IMR-90 (cell line): ENCODE measurements around the gene RBM44. TPM values are rescaled to one million over a fixed set of nuclear protein-coding genes. Genes with fewer than 3 reads are reported as not detected.

Source experiments
- ATAC-seq: fragments of 200-7000 bp; cut with Tn5 transposase; 2 replicates; pipeline ENCODE4 v1.9.1; 2020; ENCODE audit warnings: low read depth, mild to moderate bottlenecking, moderate library complexity
- BruUV-seq: library from RNA; stranded (reverse); fragments of 400-500 nt; replicated peaks from 2 replicates; lab custom pipeline; 2021; lab: Mats Ljungman, UMichigan
- CTCF ChIA-PET: fragments of 300-600 bp; formaldehyde crosslinking; extraction: SDS; loops from one replicate; lab custom pipeline; 2021; ENCODE audit warnings: antibody characterized with exemption; lab: Yijun Ruan, JAX
- POLR2A ChIA-PET: fragments of 300-600 bp; sonication (Branson Sonifier 250); formaldehyde crosslinking; loops from one replicate; lab custom pipeline; 2022; ENCODE audit warnings: antibody characterized with exemption; ENCODE audit not compliant: unreplicated experiment; lab: Charles Lee
- DNase-seq: peaks from one replicate; pipeline ENCODE4 v3.0.0; 2013
- H2AFZ ChIP-seq: replicated peaks from 2 replicates; pipeline ENCODE3; 2013; ENCODE audit warnings: low read length, mild to moderate bottlenecking; ENCODE audit not compliant: poor library complexity
- H2AK5ac ChIP-seq: 2 replicates; pipeline ENCODE4 v1.6.1; 2013; ENCODE audit warnings: low read depth, low read length, inconsistent platforms
- H2AK9ac ChIP-seq: replicated peaks from 2 replicates; pipeline ENCODE3; 2013; ENCODE audit warnings: mild to moderate bottlenecking, low read depth, low read length, moderate library complexity; ENCODE audit not compliant: poor library complexity
- H2BK120ac ChIP-seq: 2 replicates; pipeline ENCODE4 v1.6.1; 2013; ENCODE audit warnings: low read depth, low read length, inconsistent platforms
- H2BK15ac ChIP-seq: 3 replicates; pipeline ENCODE4 v1.6.1; 2013; ENCODE audit warnings: low read depth, low read length, inconsistent platforms
- H2BK20ac ChIP-seq: 2 replicates; pipeline ENCODE4 v1.6.1; 2013; ENCODE audit warnings: low read depth, mild to moderate bottlenecking, inconsistent platforms, low read length, moderate library complexity
- H2BK5ac ChIP-seq: 2 replicates; pipeline ENCODE4 v1.6.1; 2013; ENCODE audit warnings: mild to moderate bottlenecking, low read depth, low read length, inconsistent platforms; ENCODE audit not compliant: poor library complexity, severe bottlenecking
- H3K14ac ChIP-seq: replicated peaks from 2 replicates; pipeline ENCODE4 v1.6.1; 2013; ENCODE audit warnings: low read depth, low read length, inconsistent platforms
- H3K18ac ChIP-seq: 2 replicates; pipeline ENCODE4 v1.6.1; 2013; ENCODE audit warnings: low read depth, low read length, control low read depth
- H3K23ac ChIP-seq: 2 replicates; pipeline ENCODE4 v1.6.1; 2013; ENCODE audit warnings: low read depth, low read length, inconsistent platforms
- H3K27ac ChIP-seq: 2 replicates; pipeline ENCODE4 v1.5.1; 2013; ENCODE audit warnings: mild to moderate bottlenecking, control low read depth, low read length; ENCODE audit not compliant: insufficient read depth
- H3K27me3 ChIP-seq: 2 replicates; pipeline ENCODE4 v1.6.1; 2013; ENCODE audit warnings: low read length; ENCODE audit not compliant: control insufficient read depth, insufficient read depth
- H3K36me3 ChIP-seq: 2 replicates; pipeline ENCODE4 v1.6.1; 2013; ENCODE audit warnings: low read length, mixed read lengths; ENCODE audit not compliant: control insufficient read depth, insufficient read depth
- H3K4ac ChIP-seq: 2 replicates; pipeline ENCODE4 v1.6.1; 2013; ENCODE audit warnings: low read depth, low read length, inconsistent platforms
- H3K4me1 ChIP-seq: 2 replicates; pipeline ENCODE4 v1.6.1; 2013; ENCODE audit warnings: low read length, mixed read lengths; ENCODE audit not compliant: control insufficient read depth, insufficient read depth
- H3K4me2 ChIP-seq: 2 replicates; pipeline ENCODE4 v1.6.1; 2013; ENCODE audit warnings: low read depth, mild to moderate bottlenecking, control low read depth, low read length, moderate library complexity
- H3K4me3 ChIP-seq: 2 replicates; pipeline ENCODE4 v1.5.1; 2013; ENCODE audit warnings: low read depth, mild to moderate bottlenecking, control low read depth, low read length, moderate library complexity; ENCODE audit not compliant: insufficient read depth
- H3K56ac ChIP-seq: 2 replicates; pipeline ENCODE4 v1.6.1; 2013; ENCODE audit warnings: low read length, inconsistent platforms; ENCODE audit not compliant: insufficient read depth; ENCODE audit errors: extremely low read depth
- H3K79me1 ChIP-seq, 2 experiments: 2 replicates each; pipeline ENCODE4 v1.6.1; 2013; ENCODE audit warnings: low read length in 2 of 2, inconsistent platforms in 1 of 2, low read depth in 1 of 2
- H3K9ac ChIP-seq: 2 replicates; pipeline ENCODE4 v1.6.1; 2013; ENCODE audit warnings: low read depth, low read length, control low read depth
- H3K9me1 ChIP-seq: 2 replicates; pipeline ENCODE4 v1.6.1; 2013; ENCODE audit warnings: low read length, inconsistent platforms; ENCODE audit not compliant: insufficient read depth
- H3K9me3 ChIP-seq: 2 replicates; pipeline ENCODE4 v1.6.1; 2013; ENCODE audit warnings: low read length; ENCODE audit not compliant: control insufficient read depth, insufficient read depth
- H4K20me1 ChIP-seq: 2 replicates; pipeline ENCODE4 v1.6.1; 2013; ENCODE audit warnings: low read length, inconsistent platforms; ENCODE audit not compliant: insufficient read depth
- H4K5ac ChIP-seq: 2 replicates; pipeline ENCODE4 v1.6.1; 2013; ENCODE audit warnings: mild to moderate bottlenecking, low read depth, low read length, control low read depth
- H4K8ac ChIP-seq, 2 experiments: 2 replicates each; pipeline ENCODE4 v1.6.1; 2013; ENCODE audit warnings: low read depth in 2 of 2, low read length in 2 of 2, control low read depth in 1 of 2, inconsistent platforms in 1 of 2
- H4K91ac ChIP-seq: 2 replicates; pipeline ENCODE4 v1.6.1; 2013; ENCODE audit warnings: low read depth, low read length, inconsistent platforms; ENCODE audit not compliant: insufficient read depth
- BHLHE40 ChIP-seq: fragments of 150-350 bp; IDR thresholded peaks from 2 replicates; pipeline ENCODE4 v1.6.1; 2016; ENCODE audit warnings: mild to moderate bottlenecking, low read depth, low read length
- CEBPB ChIP-seq: IDR thresholded peaks from 2 replicates; pipeline ENCODE4 v1.6.1; 2012; ENCODE audit warnings: low read depth, low read length, improper control_type of control experiment
- CHD1 ChIP-seq: IDR thresholded peaks from 2 replicates; pipeline ENCODE4 v1.6.1; 2012; ENCODE audit warnings: low read depth, low read length, improper control_type of control experiment
- FOS ChIP-seq: fragments of 150-350 bp; IDR thresholded peaks from 2 replicates; pipeline ENCODE4 v1.6.1; 2016; ENCODE audit warnings: low read depth, low read length
- MAFK ChIP-seq: IDR thresholded peaks from 2 replicates; pipeline ENCODE4 v1.6.1; 2012; ENCODE audit warnings: low read depth, low read length, improper control_type of control experiment
- MAZ ChIP-seq: IDR thresholded peaks from 2 replicates; pipeline ENCODE4 v1.6.1; 2012; ENCODE audit warnings: low read depth, mild to moderate bottlenecking, low read length, improper control_type of control experiment, moderate library complexity, borderline replicate concordance
- NFE2L2 ChIP-seq: fragments of 150-350 bp; IDR thresholded peaks from 2 replicates; pipeline ENCODE4 v1.6.1; 2016; ENCODE audit warnings: low read depth, mild to moderate bottlenecking, low read length
- POLR2A ChIP-seq: IDR thresholded peaks from 2 replicates; pipeline ENCODE4 v1.6.1; 2012; ENCODE audit warnings: mild to moderate bottlenecking, low read depth, low read length
- RAD21 ChIP-seq: IDR thresholded peaks from 2 replicates; pipeline ENCODE4 v1.6.1; 2012; ENCODE audit warnings: low read length, improper control_type of control experiment
- RCOR1 ChIP-seq: IDR thresholded peaks from 2 replicates; pipeline ENCODE4 v1.6.1; 2012; ENCODE audit warnings: mild to moderate bottlenecking, low read length, improper control_type of control experiment; ENCODE audit not compliant: insufficient replicate concordance
- RFX5 ChIP-seq: IDR thresholded peaks from 2 replicates; pipeline ENCODE4 v1.8.0; 2012; ENCODE audit warnings: low read depth, mild to moderate bottlenecking, low read length, moderate library complexity
- WGBS, 2 experiments: methylation state at CpG; one replicate each; pipeline versions ENCODE4 v1.1.5 to v1.1.7; 2013; ENCODE audit warnings: missing lambda C conversion rate in 2 of 2; ENCODE audit not compliant: insufficient read length in 1 of 2; ENCODE audit errors: extremely low coverage in 2 of 2; 5-methylcytosine and 5-hydroxymethylcytosine counted together
- dilution Hi-C: fragments of 300-500 bp; cut with HindIII; formaldehyde crosslinking; loops from one replicate; pipeline ENCODE4 v1.14.3; 2018; ENCODE audit warnings: low sequenced_read_pairs; ENCODE audit not compliant: unreplicated experiment
- in situ Hi-C: fragments of 300-500 bp; cut with MboI; formaldehyde crosslinking; loops from 3 replicates; pipeline ENCODE4 v1.14.3; 2019; ENCODE audit warnings: low sequenced_read_pairs, inconsistent platforms, mixed read lengths
- intact Hi-C: fragments of 100-400 bp; cut with micrococcal nuclease; formaldehyde crosslinking; loops from 2 replicates; pipeline ENCODE4 v1.10.0; 2022
- polyA plus RNA-seq, 3 experiments: library from polyadenylated mRNA; depleted of rRNA; stranded (reverse); fragments of >200 nt; gene quantifications; 2 replicates each; pipeline ENCODE4 v1.2.3, GENCODE V29; 2012; ENCODE audit warnings: low replicate concordance in 1 of 3
- total RNA-seq: library from RNA; depleted of rRNA; stranded (reverse); fragments of >200 nt; gene quantifications from 2 replicates; pipeline ENCODE4 v1.2.3, GENCODE V29; 2012
- TF ChIP-seq, protein P1 (sequence below): conservative IDR thresholded peaks from 2 replicates; pipeline ENCODE4 v1.5.1; 2012; ENCODE audit warnings: mild to moderate bottlenecking, low read depth, low read length, improper control_type of control experiment

Gene RBM44
- total and polyA plus RNA-seq, 2 of the 4 experiments (the other 2 are of a cell fraction): 0.14 to 0.18 TPM

DNA sequence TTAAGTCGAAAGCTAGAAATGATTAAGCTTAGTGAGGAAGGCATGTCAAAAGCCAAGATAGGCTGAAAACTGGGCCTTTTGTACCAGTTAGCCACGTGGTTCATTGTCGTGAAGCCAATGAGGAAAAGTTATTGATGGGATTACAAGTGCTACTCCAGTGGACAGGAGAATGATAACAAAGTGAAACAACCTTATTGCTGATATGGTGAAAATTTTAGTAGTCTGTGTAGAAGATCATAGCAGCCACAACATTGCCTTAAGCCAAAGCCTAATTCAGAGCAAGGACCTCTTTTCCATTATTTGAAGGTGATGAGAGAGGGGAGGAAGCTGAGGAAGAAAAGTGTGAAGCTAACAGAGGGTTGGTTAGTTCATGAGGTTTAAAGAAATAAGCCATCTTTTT lies 36.8 kb downstream of the RBM44 start:
- no peak overlapping the region for H2AK5ac ChIP-seq
- H2BK5ac ChIP-seq: no peak overlapping the region
- H4K91ac ChIP-seq: no peak overlapping the region
- no peaks in the 10 kb centered on the region for H3K9me3 ChIP-seq
- H3K56ac ChIP-seq: no peak overlapping the region
- no peak overlapping the region for H3K27ac ChIP-seq
- no peak overlapping the region for H2AFZ ChIP-seq
- H3K4me2 ChIP-seq: no peak overlapping the region
- peaks cover 3% of the 10 kb centered on the region for H3K27me3 ChIP-seq
- ChIA-PET CTCF (no interaction called here), POLR2A (no interaction called here)
- WGBS, 2 experiments: 89% methylated on average over 3 of the region's 3 CpGs; no CpG with 5 or more reads in 1 of the 2 experiments
- no peak overlapping the region for H2BK20ac ChIP-seq
- no peaks in the 10 kb centered on the region for H3K36me3 ChIP-seq
- H4K20me1 ChIP-seq: no peaks in the 10 kb centered on the region
- DNase-seq (no peak), ATAC-seq (no peak)
- in situ Hi-C loops: no loop called here
- intact Hi-C loops: no loop called here
- H3K79me1 ChIP-seq: no peaks in the 10 kb centered on the region
- no peak overlapping the region for H2BK15ac ChIP-seq
- H3K14ac ChIP-seq: no peak overlapping the region
- no peak overlapping the region for H4K8ac ChIP-seq
- H4K5ac ChIP-seq: no peak overlapping the region
- no peak overlapping the region for H3K9ac ChIP-seq
- BruUV-seq: no TSS peak
- no peak overlapping the region for H2BK120ac ChIP-seq
- no peak for TF ChIP-seq CHD1
- TF ChIP-seq CEBPB: no peak
- no peak for TF ChIP-seq NFE2L2
- no peak for TF ChIP-seq POLR2A
- no peak for TF ChIP-seq RAD21
- no peak for TF ChIP-seq RFX5
- TF ChIP-seq BHLHE40: no peak
- TF ChIP-seq FOS: no peak
- no peak for TF ChIP-seq RCOR1
- TF ChIP-seq MAZ: no peak
- TF ChIP-seq, protein P1, sequence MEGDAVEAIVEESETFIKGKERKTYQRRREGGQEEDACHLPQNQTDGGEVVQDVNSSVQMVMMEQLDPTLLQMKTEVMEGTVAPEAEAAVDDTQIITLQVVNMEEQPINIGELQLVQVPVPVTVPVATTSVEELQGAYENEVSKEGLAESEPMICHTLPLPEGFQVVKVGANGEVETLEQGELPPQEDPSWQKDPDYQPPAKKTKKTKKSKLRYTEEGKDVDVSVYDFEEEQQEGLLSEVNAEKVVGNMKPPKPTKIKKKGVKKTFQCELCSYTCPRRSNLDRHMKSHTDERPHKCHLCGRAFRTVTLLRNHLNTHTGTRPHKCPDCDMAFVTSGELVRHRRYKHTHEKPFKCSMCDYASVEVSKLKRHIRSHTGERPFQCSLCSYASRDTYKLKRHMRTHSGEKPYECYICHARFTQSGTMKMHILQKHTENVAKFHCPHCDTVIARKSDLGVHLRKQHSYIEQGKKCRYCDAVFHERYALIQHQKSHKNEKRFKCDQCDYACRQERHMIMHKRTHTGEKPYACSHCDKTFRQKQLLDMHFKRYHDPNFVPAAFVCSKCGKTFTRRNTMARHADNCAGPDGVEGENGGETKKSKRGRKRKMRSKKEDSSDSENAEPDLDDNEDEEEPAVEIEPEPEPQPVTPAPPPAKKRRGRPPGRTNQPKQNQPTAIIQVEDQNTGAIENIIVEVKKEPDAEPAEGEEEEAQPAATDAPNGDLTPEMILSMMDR: no peak
- TF ChIP-seq MAFK: no peak
- no peaks in the 10 kb centered on the region for H3K9me1 ChIP-seq
- H3K4ac ChIP-seq: no peak overlapping the region
- peaks cover 3% of the 10 kb centered on the region for H3K4me1 ChIP-seq
- no peak overlapping the region for H3K4me3 ChIP-seq
- dilution Hi-C loops: no loop called here
- no peak overlapping the region for H2AK9ac ChIP-seq
- no peak overlapping the region for H3K18ac ChIP-seq
- H3K23ac ChIP-seq: no peak overlapping the region
